ENCODE results near the gene EPB42.
"Not testable (repeated sequence)": the region's sequence is repeated elsewhere in the genome, so short reads cannot be mapped to it uniquely, and the experiment has no call there.

The EPB42 gene

GRCh38 chr15:43184407-43185124 lies 36.3 kb downstream of the EPB42 start:
- no peak for TF ChIP-seq CTCF (IDR thresholded peaks at IDR 0.05; ENCODE audit: extremely low read depth, insufficient read depth, missing control alignments)
- no peak for DNase-seq (ENCODE audit: low spot score)
- in situ Hi-C loops (cut with MboI; ENCODE audit: low pct_unique_long_range_greater_than_20kb, low sequenced_read_pairs, unreplicated experiment) = no loop called here

- DNase-seq (ENCODE audit: low spot score) = no peak
- in situ Hi-C loops (cut with MboI; ENCODE audit: low pct_unique_long_range_greater_than_20kb, low sequenced_read_pairs, unreplicated experiment) = no loop called here
- TF ChIP-seq CTCF (IDR thresholded peaks at IDR 0.05; ENCODE audit: extremely low read depth, insufficient read depth, missing control alignments) = no peak
These were observed 37.5 kb downstream of the EPB42 start for GRCh38 chr15:43183270-43183669.

GRCh38 chr15:43177147-43177546 lies 43.7 kb downstream of the EPB42 start:
- DNase-seq (ENCODE audit: low spot score); in situ Hi-C loops (cut with MboI; ENCODE audit: low pct_unique_long_range_greater_than_20kb, low sequenced_read_pairs, unreplicated experiment): not testable (repeated sequence)

- DNase-seq (ENCODE audit: low spot score); in situ Hi-C loops (cut with MboI; ENCODE audit: low pct_unique_long_range_greater_than_20kb, low sequenced_read_pairs, unreplicated experiment): not testable (repeated sequence)
These were observed 45.0 kb downstream of the EPB42 start for GRCh38 chr15:43175656-43176309.

- in situ Hi-C loops (cut with MboI; ENCODE audit: low pct_unique_long_range_greater_than_20kb, low sequenced_read_pairs, unreplicated experiment) = no loop called here
- DNase-seq (ENCODE audit: low spot score) = no peak
- TF ChIP-seq CTCF (IDR thresholded peaks at IDR 0.05; ENCODE audit: extremely low read depth, insufficient read depth, missing control alignments) = no peak
These were observed 50.9 kb downstream of the EPB42 start for GRCh38 chr15:43169888-43170287.

GRCh38 chr15:43168192-43169107 lies 52.4 kb downstream of the EPB42 start:
- no peak for DNase-seq (ENCODE audit: low spot score)
- in situ Hi-C loops (cut with MboI; ENCODE audit: low pct_unique_long_range_greater_than_20kb, low sequenced_read_pairs, unreplicated experiment) = no loop called here
- no peak for TF ChIP-seq CTCF (IDR thresholded peaks at IDR 0.05; ENCODE audit: extremely low read depth, insufficient read depth, missing control alignments)

GRCh38 chr15:43167261-43167660 lies 53.6 kb downstream of the EPB42 start:
- DNase-seq (ENCODE audit: low spot score); in situ Hi-C loops (cut with MboI; ENCODE audit: low pct_unique_long_range_greater_than_20kb, low sequenced_read_pairs, unreplicated experiment): not testable (repeated sequence)

Measured in GM13977 (cell line).